Activated CD4-positive, alpha-beta T cell treated with anti-CD3 and anti-CD28 coated beads for 36 hours (primary cell): Measurements from ENCODE around the gene ZC3H8. TPM values are rescaled to one million over a fixed set of nuclear protein-coding genes. Genes with fewer than 3 reads are reported as not detected.

Experiments used
- ATAC-seq: fragments of 200-7000 bp; cut with Tn5 transposase; one replicate; pipeline ENCODE4 v1.10.0; 2021; ENCODE audit warnings: mild to moderate bottlenecking, moderate library complexity
- CTCF ChIA-PET: fragments of 350-600 bp; sonication (Branson Sonifier 250); formaldehyde crosslinking; loops from one replicate; lab custom pipeline; 2021; ENCODE audit warnings: antibody characterized with exemption; lab: Charles Lee
- POLR2A ChIA-PET: fragments of 350-600 bp; sonication (Branson Sonifier 250); formaldehyde crosslinking; loops from one replicate; lab custom pipeline; 2021; ENCODE audit warnings: antibody characterized with exemption, inconsistent platforms; lab: Charles Lee
- DNase-seq: peaks from one replicate; pipeline ENCODE4 v3.0.0-alpha.2; 2020
- H3K27ac Mint-ChIP-seq: one replicate; pipeline ENCODE4 v1.8.0; 2021; ENCODE audit warnings: mixed read lengths
- H3K27me3 Mint-ChIP-seq: one replicate; pipeline ENCODE4 v1.8.0; 2021; ENCODE audit warnings: mixed read lengths
- H3K36me3 Mint-ChIP-seq: one replicate; pipeline ENCODE4 v1.8.0; 2021; ENCODE audit warnings: low read depth, mixed read lengths
- H3K4me1 Mint-ChIP-seq: one replicate; pipeline ENCODE4 v1.8.0; 2021; ENCODE audit warnings: mixed read lengths
- H3K4me3 Mint-ChIP-seq: one replicate; pipeline ENCODE4 v1.8.0; 2021; ENCODE audit warnings: mild to moderate bottlenecking, moderate library complexity, mixed read lengths
- H3K9me3 Mint-ChIP-seq: one replicate; pipeline ENCODE4 v1.8.0; 2021; ENCODE audit warnings: low read depth, mixed read lengths
- intact Hi-C, 2 experiments: fragments of 100-400 bp; cut with DNase I in 1 of 2; cut with micrococcal nuclease in 1 of 2; formaldehyde crosslinking; loops; one replicate each; pipeline versions ENCODE4 v1.14.2 to v1.15.1; 2022 to 2024; cut with DNase I, micrococcal nuclease
- total RNA-seq, 2 experiments: library from RNA; stranded (reverse); gene quantifications; one replicate each; pipeline ENCODE4 v1.2.3, GENCODE V29; 2021

Gene ZC3H8
- total RNA-seq, 2 experiments from 2014 or later = 21.6 to 27.1 TPM

- Mint-ChIP-seq H3K9me3 (peaks cover 5% of the 10 kb centered on the region), H3K4me3 (peak overlapping the region; percentile 16), H3K4me1 (peaks cover 22% of the 10 kb centered on the region), H3K27me3 (peaks cover 1% of the 10 kb centered on the region), H3K36me3 (no peaks in the 10 kb centered on the region), H3K27ac (peak overlapping the region; percentile 76)
- POLR2A ChIA-PET = no interaction called here
- CTCF ChIA-PET = interaction anchor here (0.6 to 3.6 kb wide), 13 partner anchors 9 to 221 kb away, joined by 3 to 33 read pairs (median 5); no protein-coding TSS in a partner anchor
- peak; percentile 49 for ATAC-seq
- peak; percentile 92 for DNase-seq
- intact Hi-C loops = loop anchor here (1.0 to 10.0 kb wide), 6 partner anchors 16 to 377 kb away; partner anchors contain the start of genes RGPD8 (in 2 of the 2), ZC3H6 (in 2 of the 2), ANAPC1 (in 1 of the 2) and POLR1B (in 1 of the 2)
These were observed 4.9 kb upstream of the ZC3H8 start for GRCh38 chr2:112259509-112260294.

DNA sequence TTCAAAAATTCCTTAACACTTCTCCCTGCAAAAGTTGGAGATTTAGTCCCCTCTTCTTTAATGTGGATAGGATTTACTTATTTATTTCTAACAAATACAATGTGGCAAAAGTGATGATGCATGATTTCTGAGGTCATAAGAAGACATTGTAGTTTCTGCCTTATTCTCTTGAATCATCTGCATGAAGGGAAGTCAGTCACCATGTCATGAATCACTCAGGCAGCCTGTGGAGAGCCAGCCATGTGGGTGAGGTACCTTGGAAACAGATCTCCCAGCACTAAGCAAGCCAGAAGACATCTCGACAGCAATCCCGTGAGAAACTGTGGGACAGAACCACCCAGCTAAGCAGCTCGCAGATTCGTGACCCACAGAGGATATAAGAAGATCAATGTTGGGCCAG is 2.7 kb upstream of the ZC3H8 start:
- Mint-ChIP-seq H3K4me3 (no peak overlapping the region), H3K9me3 (peaks cover 1% of the 10 kb centered on the region), H3K4me1 (peaks cover 22% of the 10 kb centered on the region), H3K27ac (no peak overlapping the region), H3K27me3 (peaks cover under 1% of the 10 kb centered on the region), H3K36me3 (peaks cover 9% of the 10 kb centered on the region)
- intact Hi-C loops = loop anchor here (5.0 to 10.0 kb wide), 3 partner anchors 177 to 375 kb away; partner anchors contain the start of genes ANAPC1 (in 1 of the 2), POLR1B (in 1 of the 2) and RGPD8 (in 1 of the 2)
- DNase-seq = peak; percentile 44
- POLR2A ChIA-PET = no interaction called here
- ATAC-seq = no peak
- CTCF ChIA-PET = interaction anchor here (0.9 to 2.0 kb wide), 3 partner anchors 12 to 136 kb away, joined by 3 to 5 read pairs (median 3); no protein-coding TSS in a partner anchor

GRCh38 chr2:112256654-112257053 is 1.8 kb upstream of the ZC3H8 start:
- no peak for DNase-seq
- Mint-ChIP-seq H3K27me3 (no peaks in the 10 kb centered on the region), H3K36me3 (peaks cover 9% of the 10 kb centered on the region), H3K4me3 (no peak overlapping the region), H3K27ac (no peak overlapping the region), H3K9me3 (no peaks in the 10 kb centered on the region), H3K4me1 (peaks cover 22% of the 10 kb centered on the region)
- ChIA-PET CTCF (interaction anchor here (0.7 to 2.0 kb wide), 6 partner anchors 9 to 330 kb away, joined by 3 to 5 read pairs (median 4); no protein-coding TSS in a partner anchor), POLR2A (no interaction called here)
- no peak for ATAC-seq
- intact Hi-C loops = loop anchor here (5.0 to 10.0 kb wide), 3 partner anchors 178 to 374 kb away; partner anchors contain the start of genes ANAPC1 (in 1 of the 2), POLR1B (in 1 of the 2) and RGPD8 (in 1 of the 2)

GRCh38 chr2:112255875-112256274 is 1.0 kb upstream of the ZC3H8 start:
- no peaks in the 10 kb centered on the region for H3K27me3 Mint-ChIP-seq
- ChIA-PET CTCF (interaction anchor here (0.7 to 2.0 kb wide), 5 partner anchors 9 to 330 kb away, joined by 3 to 5 read pairs (median 5); no protein-coding TSS in a partner anchor), POLR2A (no interaction called here)
- no peaks in the 10 kb centered on the region for H3K9me3 Mint-ChIP-seq
- peaks cover 9% of the 10 kb centered on the region for H3K36me3 Mint-ChIP-seq
- intact Hi-C loops = loop anchor here (1.0 to 10.0 kb wide), 9 partner anchors 19 to 374 kb away; partner anchors contain the start of genes POLR1B (in 2 of the 2), ANAPC1 (in 1 of the 2), RGPD8 (in 1 of the 2) and TMEM87B (in 1 of the 2)
- peaks cover 22% of the 10 kb centered on the region for H3K4me1 Mint-ChIP-seq
- H3K4me3 Mint-ChIP-seq = no peak overlapping the region
- ATAC-seq = no peak
- no peak for DNase-seq
- no peak overlapping the region for H3K27ac Mint-ChIP-seq

- intact Hi-C loops = loop anchor here (5.0 to 10.0 kb wide), 6 partner anchors 131 to 394 kb away; partner anchors contain the start of genes CHCHD5 (in 1 of the 2), RGPD8 (in 1 of the 2), SLC20A1 (in 1 of the 2) and TMEM87B (in 1 of the 2)
- POLR2A ChIA-PET = interaction anchor here (0.6 to 1.8 kb wide), 2 partner anchors 71 to 199 kb away, joined by 3 to 5 read pairs; partner anchors contain the start of gene TMEM87B
- Mint-ChIP-seq H3K27me3 (no peaks in the 10 kb centered on the region), H3K4me3 (no peak overlapping the region), H3K9me3 (no peaks in the 10 kb centered on the region), H3K27ac (peak overlapping the region; percentile 74), H3K4me1 (peaks cover 11% of the 10 kb centered on the region), H3K36me3 (peaks cover 16% of the 10 kb centered on the region)
- no peak for DNase-seq
- CTCF ChIA-PET = interaction anchor here (0.7 to 2.2 kb wide), 4 partner anchors 10 to 131 kb away, joined by 3 to 7 read pairs (median 4); no protein-coding TSS in a partner anchor
- ATAC-seq = no peak
These were observed 1.5 kb downstream of the ZC3H8 start for GRCh38 chr2:112253261-112253815.

DNA sequence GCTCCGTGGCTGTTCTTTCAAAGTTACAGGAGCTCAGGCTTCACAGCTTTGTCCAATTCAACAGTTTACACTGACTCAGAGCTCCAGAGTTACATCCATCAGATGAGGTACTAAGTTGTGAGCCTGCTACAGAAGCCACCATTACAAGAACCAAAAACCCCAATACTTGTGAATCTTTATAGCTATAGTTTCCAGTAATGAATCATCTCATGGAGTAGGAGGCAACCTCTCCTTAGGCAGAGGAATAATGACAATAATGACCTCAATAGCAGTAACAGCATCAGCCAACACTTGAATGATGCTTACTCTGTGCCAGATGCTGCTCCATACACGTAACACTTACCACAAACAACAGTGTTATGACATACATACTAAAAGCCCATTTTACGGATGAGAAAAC is 3.6 kb downstream of the ZC3H8 start:
- ChIA-PET CTCF (interaction anchor here (0.6 to 5.8 kb wide), 6 partner anchors 9 to 129 kb away, joined by 3 to 33 read pairs (median 4); no protein-coding TSS in a partner anchor), POLR2A (interaction anchor here (0.6 to 1.9 kb wide), 4 partner anchors 27 to 289 kb away, joined by 3 to 10 read pairs (median 3); no protein-coding TSS in a partner anchor)
- peak; percentile 45 for ATAC-seq
- H3K9me3 Mint-ChIP-seq = peaks cover 2% of the 10 kb centered on the region
- no peak overlapping the region for H3K27ac Mint-ChIP-seq
- H3K4me3 Mint-ChIP-seq = no peak overlapping the region
- DNase-seq = no peak
- H3K4me1 Mint-ChIP-seq = peaks cover 9% of the 10 kb centered on the region
- no peaks in the 10 kb centered on the region for H3K27me3 Mint-ChIP-seq
- peaks cover 25% of the 10 kb centered on the region for H3K36me3 Mint-ChIP-seq
- intact Hi-C loops = loop anchor here (5.0 to 10.0 kb wide), 6 partner anchors 129 to 396 kb away; partner anchors contain the start of genes CHCHD5 (in 1 of the 2), RGPD8 (in 1 of the 2), SLC20A1 (in 1 of the 2) and TMEM87B (in 1 of the 2)

- intact Hi-C loops = no loop called here
- H3K4me1 Mint-ChIP-seq = peaks cover 40% of the 10 kb centered on the region
- peak overlapping the region; percentile 21 for H3K27ac Mint-ChIP-seq
- ATAC-seq (peak; percentile 77), DNase-seq (no peak)
- H3K36me3 Mint-ChIP-seq = peaks cover 49% of the 10 kb centered on the region
- H3K9me3 Mint-ChIP-seq = peaks cover 2% of the 10 kb centered on the region
- H3K4me3 Mint-ChIP-seq = no peak overlapping the region
- POLR2A ChIA-PET = interaction anchor here (0.6 to 0.7 kb wide), 2 partner anchors 8 to 63 kb away, joined by 3 read pairs; no protein-coding TSS in a partner anchor
- CTCF ChIA-PET = interaction anchor here (1.5 to 1.8 kb wide), 3 partner anchors 17 to 59 kb away, joined by 3 to 6 read pairs (median 5); no protein-coding TSS in a partner anchor
- no peaks in the 10 kb centered on the region for H3K27me3 Mint-ChIP-seq
These were observed 10.0 kb downstream of the ZC3H8 start for GRCh38 chr2:112244854-112245253.

GRCh38 chr2:112243233-112243632 is 11.6 kb downstream of the ZC3H8 start:
- Mint-ChIP-seq H3K27me3 (no peaks in the 10 kb centered on the region), H3K27ac (no peak overlapping the region), H3K36me3 (peaks cover 42% of the 10 kb centered on the region), H3K9me3 (peaks cover 2% of the 10 kb centered on the region), H3K4me1 (peaks cover 40% of the 10 kb centered on the region), H3K4me3 (no peak overlapping the region)
- intact Hi-C loops = loop anchor here in 1 of 2 experiments (1.0 kb wide), 1 partner anchor 55 kb away; no protein-coding TSS in a partner anchor
- DNase-seq (no peak), ATAC-seq (no peak)
- ChIA-PET CTCF (interaction anchor here (0.6 to 2.7 kb wide), 9 partner anchors 9 to 483 kb away, joined by 3 to 14 read pairs (median 5); partner anchors contain the start of gene ZC3H8), POLR2A (no interaction called here)

DNA sequence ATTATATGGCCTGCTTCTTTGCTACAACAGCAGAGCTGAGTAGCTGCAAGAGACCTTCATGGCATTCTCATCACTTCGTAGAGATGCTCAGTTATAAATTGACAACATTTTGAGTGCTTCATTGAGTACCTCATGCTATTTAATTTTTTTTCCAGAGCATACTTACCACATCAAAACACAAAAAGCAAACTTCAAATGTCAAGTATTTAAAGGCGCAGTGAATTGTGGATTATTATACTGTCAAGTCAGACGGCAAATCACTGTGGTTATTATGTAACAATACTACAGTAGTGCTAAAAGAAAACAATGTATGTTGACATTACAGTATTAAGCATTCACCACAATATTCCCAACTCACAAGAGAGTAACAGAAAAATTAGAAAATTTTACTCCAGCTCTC is 12.5 kb downstream of the ZC3H8 start:
- H3K27ac Mint-ChIP-seq = peak overlapping the region; percentile 39
- peaks cover 40% of the 10 kb centered on the region for H3K4me1 Mint-ChIP-seq
- ChIA-PET POLR2A (no interaction called here), CTCF (interaction anchor here (0.7 to 2.7 kb wide), 9 partner anchors 8 to 121 kb away, joined by 3 to 14 read pairs (median 3); partner anchors contain the start of gene ZC3H8)
- H3K27me3 Mint-ChIP-seq = no peaks in the 10 kb centered on the region
- DNase-seq (no peak), ATAC-seq (peak; percentile 20)
- intact Hi-C loops = no loop called here
- peaks cover 2% of the 10 kb centered on the region for H3K9me3 Mint-ChIP-seq
- peaks cover 37% of the 10 kb centered on the region for H3K36me3 Mint-ChIP-seq
- H3K4me3 Mint-ChIP-seq = no peak overlapping the region

DNA sequence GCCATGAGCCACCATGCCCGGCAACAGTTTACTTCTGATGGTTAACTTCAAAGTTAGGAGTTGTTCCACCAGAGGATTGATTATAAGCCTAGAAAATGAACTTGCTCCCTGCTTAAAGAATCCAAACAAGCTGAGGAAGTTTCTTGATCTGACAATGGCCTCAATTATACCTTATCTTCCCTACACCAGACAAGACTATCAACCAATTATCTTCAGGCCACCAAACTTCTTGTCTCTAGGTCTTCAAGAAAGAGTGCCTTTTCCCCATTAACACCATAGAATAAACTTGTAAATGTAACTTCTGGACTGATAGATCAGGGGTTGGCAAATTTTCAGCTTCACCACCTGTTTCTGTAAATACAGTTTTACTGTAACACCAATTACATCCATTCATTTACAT is 15.0 kb downstream of the ZC3H8 start:
- Mint-ChIP-seq H3K9me3 (no peaks in the 10 kb centered on the region), H3K4me1 (peaks cover 28% of the 10 kb centered on the region), H3K4me3 (no peak overlapping the region), H3K27me3 (no peaks in the 10 kb centered on the region), H3K36me3 (peaks cover 30% of the 10 kb centered on the region), H3K27ac (no peak overlapping the region)
- intact Hi-C loops = no loop called here
- CTCF ChIA-PET = interaction anchor here (1.3 kb wide), 1 partner anchor 58 kb away, joined by 3 read pairs; no protein-coding TSS in a partner anchor
- POLR2A ChIA-PET = no interaction called here
- DNase-seq (no peak), ATAC-seq (no peak)
